SH-SY5Y (cell line): ENCODE data around the gene CCZ1.
"Not testable (repeated sequence)": the region's sequence is repeated elsewhere in the genome, so short reads cannot be mapped to it uniquely, and the experiment has no call there.

ENCODE experiments used
- GATA2 ChIP-seq: IDR thresholded peaks from 2 replicates; pipeline ENCODE4 v1.6.1; 2011; ENCODE audit warnings: mild to moderate bottlenecking, low read depth, low read length
- GATA3 ChIP-seq: IDR thresholded peaks from 2 replicates; pipeline ENCODE4 v1.6.1; 2011; ENCODE audit warnings: low read depth, mild to moderate bottlenecking, low read length, moderate library complexity

DNA sequence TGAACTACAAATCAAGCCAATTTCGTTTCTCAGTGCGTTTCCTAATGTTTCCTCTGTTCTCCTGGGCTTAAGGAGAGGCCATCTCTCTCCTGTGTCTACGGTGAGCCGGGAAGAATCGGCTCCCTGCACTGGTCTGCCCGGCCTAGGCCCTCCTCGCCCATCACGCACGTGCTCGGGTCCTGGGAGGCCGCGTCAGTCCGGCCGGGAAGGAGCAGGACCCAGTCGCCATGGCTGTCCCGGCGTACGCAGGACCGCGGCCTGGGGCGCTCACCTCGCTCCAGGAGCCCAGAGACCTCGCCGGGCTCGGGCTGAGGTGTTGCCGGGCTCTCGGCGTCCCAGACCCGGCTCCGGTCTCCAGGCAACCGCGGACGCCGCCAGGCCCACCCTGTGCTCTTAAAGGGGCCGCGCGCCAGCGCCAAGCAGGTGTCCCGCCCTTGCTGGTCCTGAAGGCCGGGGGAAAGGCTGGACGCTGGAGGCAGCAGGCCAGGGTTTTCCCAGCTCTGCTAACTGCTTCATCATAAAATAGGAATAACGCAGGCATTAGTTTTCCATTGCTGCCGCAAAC is 71.9 kb downstream of the CCZ1 start, which contains the start of gene RSPH10B:
- not testable (repeated sequence) for TF ChIP-seq GATA2, GATA3
